SK-N-MC (cell line): Measurements from ENCODE around the gene SFSWAP.

Source experiments
- EZH2 ChIP-seq: fragments of 200-600 bp; sonication (generic); IDR thresholded peaks from one replicate; pipeline ENCODE4 v1.6.1; 2017; ENCODE audit warnings: antibody characterized with exemption
- FOXP2 ChIP-seq: optimal IDR thresholded peaks from 2 replicates; pipeline ENCODE3; 2011; ENCODE audit warnings: mild to moderate bottlenecking, moderate library complexity; ENCODE audit not compliant: insufficient read depth; ENCODE audit errors: extremely low read length, control extremely low read depth
- POLR2AphosphoS5 ChIP-seq: IDR thresholded peaks from 2 replicates; pipeline ENCODE4 v1.6.1; 2012; ENCODE audit warnings: mild to moderate bottlenecking, low read depth, low read length, borderline replicate concordance

DNA sequence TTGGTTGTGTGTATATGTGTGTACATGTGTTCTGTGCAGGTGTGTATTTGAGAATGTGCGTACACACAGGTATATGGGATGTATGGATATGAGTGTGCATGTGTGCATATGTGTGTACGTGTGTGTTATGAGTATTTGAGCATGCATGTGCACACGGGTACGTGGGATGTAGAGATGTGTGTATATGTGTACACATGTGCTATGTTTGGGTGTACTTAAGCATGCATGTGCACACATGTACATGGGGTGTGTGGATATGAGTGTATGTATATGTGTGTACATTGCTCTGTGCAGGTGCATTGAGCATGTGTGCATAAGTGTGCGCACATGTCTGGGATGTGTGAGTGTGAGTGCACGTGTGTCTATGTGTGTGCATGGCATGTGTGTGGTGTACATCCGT, 34.3 kb upstream of the SFSWAP start:
- no peak for TF ChIP-seq EZH2
- no peak for TF ChIP-seq POLR2AphosphoS5
- no peak for TF ChIP-seq FOXP2
